ENCODE measurements around the gene PRSS38. TPM values are rescaled to one million over a fixed set of nuclear protein-coding genes. Genes with fewer than 3 reads are reported as not detected.
A peak's percentile ranks its signal among the peaks of the same experiment; 100 is the strongest.

Gene PRSS38
- total RNA-seq, 1 experiment from 2014 or later = not detected

GRCh38 chr1:227779021-227779441 is 36.4 kb upstream of the PRSS38 start:
- DNase-seq (ENCODE audit: low spot score) = no peak

- no peak for DNase-seq (ENCODE audit: low spot score)
Observed at GRCh38 chr1:227779685-227780084, 35.8 kb upstream of the PRSS38 start.

- DNase-seq (ENCODE audit: low spot score) = no peak
Observed at GRCh38 chr1:227780101-227781044, 35.1 kb upstream of the PRSS38 start.

- DNase-seq (ENCODE audit: low spot score) = no peak
Observed at GRCh38 chr1:227781314-227781930, 34.1 kb upstream of the PRSS38 start.

GRCh38 chr1:227782226-227782625 is 33.2 kb upstream of the PRSS38 start:
- no peak for DNase-seq (ENCODE audit: low spot score)

GRCh38 chr1:227785094-227785804 is 30.2 kb upstream of the PRSS38 start:
- no peak for DNase-seq (ENCODE audit: low spot score)

GRCh38 chr1:227785805-227786671 is 29.4 kb upstream of the PRSS38 start:
- no peak for DNase-seq (ENCODE audit: low spot score)

- DNase-seq (ENCODE audit: low spot score) = peak; percentile 15
Observed at GRCh38 chr1:227786673-227787512, 28.6 kb upstream of the PRSS38 start.

- DNase-seq (ENCODE audit: low spot score) = peak; percentile 88
Observed at GRCh38 chr1:227787513-227788270, 27.8 kb upstream of the PRSS38 start.

GRCh38 chr1:227788271-227789083 is 27.0 kb upstream of the PRSS38 start:
- DNase-seq (ENCODE audit: low spot score) = peak; percentile 54

- DNase-seq (ENCODE audit: low spot score) = no peak
Observed at GRCh38 chr1:227789084-227790033, 26.1 kb upstream of the PRSS38 start.

- DNase-seq (ENCODE audit: low spot score) = no peak
Observed at GRCh38 chr1:227790034-227790400, 25.5 kb upstream of the PRSS38 start.

- DNase-seq (ENCODE audit: low spot score) = no peak
Observed at GRCh38 chr1:227790868-227791267, 24.6 kb upstream of the PRSS38 start.

- DNase-seq (ENCODE audit: low spot score) = no peak
Observed at GRCh38 chr1:227791425-227792143, 23.9 kb upstream of the PRSS38 start.

- no peak for DNase-seq (ENCODE audit: low spot score)
Observed at GRCh38 chr1:227792216-227793078, 23.0 kb upstream of the PRSS38 start.

Data from HT-29 (cell line).